NOMO-1 (cell line): Measurements from ENCODE around the gene PIGA.

Experiments used
- DNase-seq, 2 experiments: peaks; one replicate each; lab custom pipeline; 2025; ENCODE audit not compliant: unreplicated experiment in 2 of 2; lab: John Stamatoyannopoulos, UW

Gene PIGA

GRCh38 chrX:15335135-15336022 is at the start of gene PIGA:
Gene PIGA, minus strand, starts transcription at chrX:15335523. Its CDS starts 3,593 bp downstream, at chrX:15331930.
- DNase-seq: peak; percentile 85 to 89

GRCh38 chrX:15384304-15384703 is 49.0 kb upstream of the PIGA start, which contains the start of gene VEGFD:
Gene VEGFD, minus strand, starts transcription at chrX:15384413. Its CDS starts 467 bp downstream, at chrX:15383946.
- DNase-seq: no peak

GRCh38 chrX:15382813-15383212 is 47.5 kb upstream of the PIGA start:
- DNase-seq: no peak

GRCh38 chrX:15376956-15377355 is 41.6 kb upstream of the PIGA start:
- DNase-seq: no peak

GRCh38 chrX:15373976-15374375 is 38.7 kb upstream of the PIGA start:
- DNase-seq: no peak

GRCh38 chrX:15366506-15367352 is 31.4 kb upstream of the PIGA start:
- DNase-seq: peak; percentile 69 to 81

- no peak for DNase-seq
Measured at GRCh38 chrX:15359701-15360100, 24.4 kb upstream of the PIGA start.

- no peak for DNase-seq
Measured at GRCh38 chrX:15358533-15358932, 23.2 kb upstream of the PIGA start.

GRCh38 chrX:15356444-15356843 is 21.1 kb upstream of the PIGA start:
- DNase-seq: peak; percentile 16

- DNase-seq: no peak
Measured at GRCh38 chrX:15350329-15350996, 15.1 kb upstream of the PIGA start.

- peak in 1 of 2 experiments; percentile 38 for DNase-seq
Measured at GRCh38 chrX:15349046-15349445, 13.7 kb upstream of the PIGA start.

GRCh38 chrX:15345976-15346375 is 10.7 kb upstream of the PIGA start:
- DNase-seq: no peak

GRCh38 chrX:15344106-15344505 is 8.8 kb upstream of the PIGA start:
- no peak for DNase-seq

GRCh38 chrX:15343075-15343476 is 7.8 kb upstream of the PIGA start:
- peak in 1 of 2 experiments; percentile 15 for DNase-seq

GRCh38 chrX:15340867-15341266 is 5.5 kb upstream of the PIGA start:
- DNase-seq: no peak

- DNase-seq: no peak
Measured at GRCh38 chrX:15336023-15336413, 695 bp upstream of the PIGA start.

- peak in 1 of 2 experiments; percentile 18 for DNase-seq
Measured at GRCh38 chrX:15334561-15334960, 762 bp downstream of the PIGA start.

- no peak for DNase-seq
Measured at GRCh38 chrX:15328821-15329220, 6.5 kb downstream of the PIGA start.

GRCh38 chrX:15328131-15328530 is 7.2 kb downstream of the PIGA start:
- no peak for DNase-seq

- no peak for DNase-seq
Measured at GRCh38 chrX:15322472-15322871, 12.9 kb downstream of the PIGA start.

GRCh38 chrX:15322072-15322471 is 13.3 kb downstream of the PIGA start:
- DNase-seq: no peak
